Esophagus muscularis mucosa (tissue), 4 donors: Measurements from ENCODE around the gene MAN1C1. TPM values are rescaled to one million over a fixed set of nuclear protein-coding genes. Genes with fewer than 3 reads are reported as not detected.

Experiments used
- DNase-seq: peaks from one replicate; pipeline ENCODE4 v3.0.0-alpha.2; 2017; ENCODE audit errors: extremely low spot score
- H3K27ac ChIP-seq, 4 donors: fragments of 200-600 bp; sonication (generic); replicated peaks in 1 of 4; 1 replicate in 3 of 4; 2 replicates in 1 of 4; pipeline ENCODE4 v1.5.1; 2016 to 2019; ENCODE audit warnings: mild to moderate bottlenecking in 1 of 4
- H3K27me3 ChIP-seq, 4 donors: fragments of 200-600 bp; sonication (generic); one replicate each; pipeline versions ENCODE4 v1.5.1 to v1.6.0; 2016 to 2019
- H3K36me3 ChIP-seq, 4 donors: fragments of 200-600 bp; sonication (generic); one replicate each; pipeline ENCODE4 v1.5.1; 2016 to 2019
- H3K4me1 ChIP-seq, 4 donors: fragments of 200-600 bp; sonication (generic); one replicate each; pipeline ENCODE4 v1.5.1; 2016 to 2019
- H3K4me3 ChIP-seq, 4 donors: fragments of 200-600 bp; sonication (generic); 1 replicate in 2 of 4; 2 replicates in 2 of 4; pipeline ENCODE4 v1.5.1; 2016 to 2019; ENCODE audit warnings: mild to moderate bottlenecking in 4 of 4, moderate library complexity in 1 of 4
- H3K9me3 ChIP-seq, 4 donors: fragments of 200-600 bp; sonication (generic); 1 replicate in 3 of 4; 2 replicates in 1 of 4; pipeline ENCODE4 v1.5.1; 2016 to 2019
- CTCF ChIP-seq, 3 experiments: fragments of 200-600 bp in 2 of 3; fragments of 450-650 bp in 1 of 3; sonication (generic) in 2 of 3; IDR thresholded peaks; one replicate each; pipeline ENCODE4 v1.5.1; 2017 to 2019; ENCODE audit warnings: antibody characterized with exemption in 3 of 3, mild to moderate bottlenecking in 2 of 3, moderate library complexity in 1 of 3
- EP300 ChIP-seq: sonication (generic); formaldehyde crosslinking; IDR thresholded peaks from one replicate; pipeline ENCODE4 v1.6.1; 2017; ENCODE audit warnings: antibody characterized with exemption
- POLR2A ChIP-seq: fragments of 450-650 bp; IDR thresholded peaks from one replicate; pipeline ENCODE4 v1.6.1; 2017; ENCODE audit warnings: antibody characterized with exemption, moderate library complexity, mild to moderate bottlenecking, low read depth
- POLR2AphosphoS5 ChIP-seq, 2 donors: sonication (generic); formaldehyde crosslinking; IDR thresholded peaks; one replicate each; pipeline ENCODE4 v1.6.1; 2017; ENCODE audit warnings: antibody characterized with exemption in 2 of 2
- WGBS: methylation state at CpG from one replicate; pipeline ENCODE4 v1.1.5; 2018; 5-methylcytosine and 5-hydroxymethylcytosine counted together
- intact Hi-C: fragments of 100-400 bp; cut with DNase I; formaldehyde crosslinking; loops from one replicate; pipeline ENCODE4 v1.15.1; 2023
- total RNA-seq, 4 donors: library from RNA; depleted of rRNA; stranded (reverse); fragments of >200 nt; gene quantifications; one replicate each; pipeline versions ENCODE4 v1.1.0 to v1.2.1, GENCODE V29; 2016

The MAN1C1 gene
- total RNA-seq, 4 donors from 2014 or later = 20.2 to 22.8 (median 20.7) TPM

- WGBS = 92% methylated on average over 9 of the region's 9 CpGs
- Histone ChIP-seq H3K27ac (peak overlapping the region; percentile 84 to 92 (median 90)), H3K4me1 (peaks cover 83 to 100% (median 98%) of the 10 kb centered on the region in 4 donors), H3K9me3 (no peaks in the 10 kb centered on the region), H3K27me3 (no peaks in the 10 kb centered on the region), H3K36me3 (no peaks in the 10 kb centered on the region), H3K4me3 (no peak overlapping the region)
- intact Hi-C loops = no loop called here
- DNase-seq = no peak
- TF ChIP-seq POLR2AphosphoS5 (IDR thresholded peaks at IDR 0.05) = no peak
- no peak for TF ChIP-seq CTCF (IDR thresholded peaks at IDR 0.05)
- no peak for TF ChIP-seq POLR2A
- no peak for TF ChIP-seq EP300
Measured at GRCh38 chr1:25701030-25701785, 84.6 kb downstream of the MAN1C1 start.

- intact Hi-C loops = no loop called here
Measured at GRCh38 chr1:25702101-25702775, 85.6 kb downstream of the MAN1C1 start.

GRCh38 chr1:25703041-25703440, 86.5 kb downstream of the MAN1C1 start:
- Histone ChIP-seq H3K9me3 (no peaks in the 10 kb centered on the region), H3K36me3 (no peaks in the 10 kb centered on the region), H3K4me1 (peaks cover 85 to 100% (median 97%) of the 10 kb centered on the region in 4 donors), H3K27me3 (no peaks in the 10 kb centered on the region), H3K4me3 (no peak overlapping the region), H3K27ac (peak overlapping the region; percentile 84 to 92 (median 90))
- WGBS = 100% methylated on average over 3 of the region's 5 CpGs
- no peak for DNase-seq
- TF ChIP-seq POLR2AphosphoS5 (IDR thresholded peaks at IDR 0.05) = no peak
- no peak for TF ChIP-seq POLR2A
- TF ChIP-seq CTCF (IDR thresholded peaks at IDR 0.05) = no peak
- TF ChIP-seq EP300 = no peak
- intact Hi-C loops = no loop called here

More at GRCh38 chr1:25702101-25702775, 85.6 kb downstream of the MAN1C1 start:
- peaks cover 85 to 100% (median 97%) of the 10 kb centered on the region in 4 donors for H3K4me1 ChIP-seq
- TF ChIP-seq CTCF (IDR thresholded peaks at IDR 0.05) (no peak), POLR2A (no peak), EP300 (no peak), POLR2AphosphoS5 (IDR thresholded peaks at IDR 0.05) (no peak)
- H3K36me3 ChIP-seq = no peaks in the 10 kb centered on the region
- WGBS = 87% methylated on average over 8 of the region's 11 CpGs
- H3K27me3 ChIP-seq = no peaks in the 10 kb centered on the region
- peak overlapping the region; percentile 84 to 92 (median 90) for H3K27ac ChIP-seq
- no peaks in the 10 kb centered on the region for H3K9me3 ChIP-seq
- H3K4me3 ChIP-seq = no peak overlapping the region
- DNase-seq = no peak

GRCh38 chr1:25703671-25704266, 87.2 kb downstream of the MAN1C1 start:
- DNase-seq = no peak
- TF ChIP-seq POLR2AphosphoS5 (IDR thresholded peaks at IDR 0.05) (no peak), EP300 (no peak), POLR2A (no peak), CTCF (IDR thresholded peaks at IDR 0.05) (no peak)
- Histone ChIP-seq H3K36me3 (no peaks in the 10 kb centered on the region), H3K9me3 (no peaks in the 10 kb centered on the region), H3K27me3 (no peaks in the 10 kb centered on the region), H3K4me1 (peaks cover 87 to 100% (median 97%) of the 10 kb centered on the region in 4 donors), H3K4me3 (no peak overlapping the region), H3K27ac (peak overlapping the region; percentile 16 to 92 (median 59))
- intact Hi-C loops = no loop called here
- 76% methylated on average over 6 of the region's 6 CpGs for WGBS
